AG09309 (cell line): ENCODE measurements around the gene RAI1.

ENCODE experiments used
- DNase-seq: peaks from one replicate; pipeline ENCODE4 v3.0.0-alpha.2; 2010; ENCODE audit warnings: low read depth
- H3K4me3 ChIP-seq: 2 replicates; pipeline ENCODE4 v1.5.1; 2011; ENCODE audit warnings: mild to moderate bottlenecking, low read depth, low read length, moderate library complexity; ENCODE audit not compliant: control insufficient read depth
- CTCF ChIP-seq: IDR thresholded peaks from 2 replicates; pipeline ENCODE4 v1.5.1; 2011; ENCODE audit warnings: mild to moderate bottlenecking, low read depth, low read length, inconsistent platforms; ENCODE audit not compliant: insufficient read depth, control insufficient read depth; ENCODE audit errors: missing control alignments

RAI1 gene

GRCh38 chr17:17741349-17742023 lies 60.2 kb downstream of the RAI1 start:
- peak; percentile 18 for TF ChIP-seq CTCF
- no peak overlapping the region for H3K4me3 ChIP-seq
- no peak for DNase-seq

- H3K4me3 ChIP-seq: no peak overlapping the region
- no peak for DNase-seq
- no peak for TF ChIP-seq CTCF
These were observed 60.9 kb downstream of the RAI1 start for GRCh38 chr17:17742133-17742621.

- no peak for DNase-seq
- TF ChIP-seq CTCF: no peak
These were observed 61.6 kb downstream of the RAI1 start for GRCh38 chr17:17742688-17743390.

GRCh38 chr17:17743391-17744112 lies 62.3 kb downstream of the RAI1 start:
- no peak for DNase-seq
- no peak for TF ChIP-seq CTCF
- no peak overlapping the region for H3K4me3 ChIP-seq

More at GRCh38 chr17:17742688-17743390, 61.6 kb downstream of the RAI1 start:
- no peak overlapping the region for H3K4me3 ChIP-seq

GRCh38 chr17:17744116-17744515 lies 62.9 kb downstream of the RAI1 start:
- DNase-seq: no peak
- no peak for TF ChIP-seq CTCF
- no peak overlapping the region for H3K4me3 ChIP-seq
